OCI-LY7 (cell line): ENCODE data around the gene COL23A1.

Experiments
- EZH2phosphoT487 ChIP-seq: fragments of 200-600 bp; sonication (generic); IDR thresholded peaks from 2 replicates; pipeline ENCODE4 v1.6.1; 2018; ENCODE audit warnings: low read depth, borderline replicate concordance, mild to moderate bottlenecking, mixed run types, antibody characterized with exemption, low read length, moderate library complexity, mixed read lengths
- TF ChIP-seq, protein P1 (sequence below): fragments of 200-600 bp; sonication (generic); conservative IDR thresholded peaks from 2 replicates; pipeline ENCODE4 v1.5.1; 2014; ENCODE audit warnings: mild to moderate bottlenecking, antibody characterized with exemption, low read length, moderate library complexity, mixed read lengths

GRCh38 chr5:178201927-178202235 lies 388.3 kb downstream of the COL23A1 start:
- TF ChIP-seq, protein P1, sequence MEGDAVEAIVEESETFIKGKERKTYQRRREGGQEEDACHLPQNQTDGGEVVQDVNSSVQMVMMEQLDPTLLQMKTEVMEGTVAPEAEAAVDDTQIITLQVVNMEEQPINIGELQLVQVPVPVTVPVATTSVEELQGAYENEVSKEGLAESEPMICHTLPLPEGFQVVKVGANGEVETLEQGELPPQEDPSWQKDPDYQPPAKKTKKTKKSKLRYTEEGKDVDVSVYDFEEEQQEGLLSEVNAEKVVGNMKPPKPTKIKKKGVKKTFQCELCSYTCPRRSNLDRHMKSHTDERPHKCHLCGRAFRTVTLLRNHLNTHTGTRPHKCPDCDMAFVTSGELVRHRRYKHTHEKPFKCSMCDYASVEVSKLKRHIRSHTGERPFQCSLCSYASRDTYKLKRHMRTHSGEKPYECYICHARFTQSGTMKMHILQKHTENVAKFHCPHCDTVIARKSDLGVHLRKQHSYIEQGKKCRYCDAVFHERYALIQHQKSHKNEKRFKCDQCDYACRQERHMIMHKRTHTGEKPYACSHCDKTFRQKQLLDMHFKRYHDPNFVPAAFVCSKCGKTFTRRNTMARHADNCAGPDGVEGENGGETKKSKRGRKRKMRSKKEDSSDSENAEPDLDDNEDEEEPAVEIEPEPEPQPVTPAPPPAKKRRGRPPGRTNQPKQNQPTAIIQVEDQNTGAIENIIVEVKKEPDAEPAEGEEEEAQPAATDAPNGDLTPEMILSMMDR = no peak
- TF ChIP-seq EZH2phosphoT487 = no peak
